Measurements from ENCODE around the gene DRD2.

The DRD2 gene

GRCh38 chr11:113481672-113482071 is 6.5 kb upstream of the DRD2 start:
- no peak overlapping the region for H3K27ac ChIP-seq (ENCODE audit: low read depth, low read length)
- no peaks in the 10 kb centered on the region for H3K36me3 ChIP-seq (ENCODE audit: insufficient read depth, low read length)
- 95% methylated on average over 3 of the region's 3 CpGs for WGBS
- H3K4me3 ChIP-seq (ENCODE audit: low read length): no peak overlapping the region
- peaks cover 12% of the 10 kb centered on the region for H3K27me3 ChIP-seq (ENCODE audit: insufficient read depth, low read length)
- no peaks in the 10 kb centered on the region for H3K4me1 ChIP-seq (ENCODE audit: insufficient read depth, low read length)
- no peaks in the 10 kb centered on the region for H3K9me3 ChIP-seq (ENCODE audit: insufficient read depth, low read depth, low read length)
- H3K9ac ChIP-seq (ENCODE audit: low read depth, low read length): no peak overlapping the region

- Histone ChIP-seq H3K4me3 (ENCODE audit: low read length) (no peak overlapping the region), H3K4me1 (ENCODE audit: insufficient read depth, low read length) (no peaks in the 10 kb centered on the region), H3K36me3 (ENCODE audit: insufficient read depth, low read length) (no peaks in the 10 kb centered on the region), H3K27me3 (ENCODE audit: insufficient read depth, low read length) (peaks cover 16% of the 10 kb centered on the region), H3K9me3 (ENCODE audit: insufficient read depth, low read depth, low read length) (no peaks in the 10 kb centered on the region), H3K9ac (ENCODE audit: low read depth, low read length) (no peak overlapping the region), H3K27ac (ENCODE audit: low read depth, low read length) (no peak overlapping the region)
These were observed 6.0 kb upstream of the DRD2 start for GRCh38 chr11:113481226-113481625.

GRCh38 chr11:113477321-113477720 is 2.1 kb upstream of the DRD2 start:
- Histone ChIP-seq H3K27me3 (ENCODE audit: insufficient read depth, low read length) (peaks cover 52% of the 10 kb centered on the region), H3K4me1 (ENCODE audit: insufficient read depth, low read length) (no peaks in the 10 kb centered on the region; the same call in 1 of the 2 replicates), H3K36me3 (ENCODE audit: insufficient read depth, low read length) (no peaks in the 10 kb centered on the region), H3K9ac (ENCODE audit: low read depth, low read length) (no peak overlapping the region), H3K4me3 (ENCODE audit: low read length) (no peak overlapping the region), H3K9me3 (ENCODE audit: insufficient read depth, low read depth, low read length) (no peaks in the 10 kb centered on the region), H3K27ac (ENCODE audit: low read depth, low read length) (no peak overlapping the region)
- 43% methylated on average over 8 of the region's 8 CpGs for WGBS

- no peaks in the 10 kb centered on the region for H3K9me3 ChIP-seq (ENCODE audit: insufficient read depth, low read depth, low read length)
- H3K27ac ChIP-seq (ENCODE audit: low read depth, low read length): no peak overlapping the region
- H3K4me1 ChIP-seq (ENCODE audit: insufficient read depth, low read length): no peaks in the 10 kb centered on the region; the same call in 1 of the 2 replicates
- H3K4me3 ChIP-seq (ENCODE audit: low read length): no peak overlapping the region
- no peak overlapping the region for H3K9ac ChIP-seq (ENCODE audit: low read depth, low read length)
- no peaks in the 10 kb centered on the region for H3K36me3 ChIP-seq (ENCODE audit: insufficient read depth, low read length)
- 89% methylated on average over 3 of the region's 3 CpGs for WGBS
- peaks cover 52% of the 10 kb centered on the region for H3K27me3 ChIP-seq (ENCODE audit: insufficient read depth, low read length)
These were observed 1.4 kb upstream of the DRD2 start for GRCh38 chr11:113476553-113476952.

GRCh38 chr11:113474362-113475159 is 637 bp downstream of the DRD2 start:
- Histone ChIP-seq H3K27me3 (ENCODE audit: insufficient read depth, low read length) (peaks cover 52% of the 10 kb centered on the region), H3K4me1 (ENCODE audit: insufficient read depth, low read length) (no peaks in the 10 kb centered on the region; the same call in 1 of the 2 replicates), H3K27ac (ENCODE audit: low read depth, low read length) (no peak overlapping the region), H3K36me3 (ENCODE audit: insufficient read depth, low read length) (no peaks in the 10 kb centered on the region), H3K4me3 (ENCODE audit: low read length) (peak overlapping the region; percentile 49), H3K9ac (ENCODE audit: low read depth, low read length) (no peak overlapping the region), H3K9me3 (ENCODE audit: insufficient read depth, low read depth, low read length) (no peaks in the 10 kb centered on the region)
- WGBS: under 1% methylated on average over 70 of the region's 70 CpGs

- Histone ChIP-seq H3K4me1 (ENCODE audit: insufficient read depth, low read length) (no peaks in the 10 kb centered on the region; the same call in 1 of the 2 replicates), H3K27ac (ENCODE audit: low read depth, low read length) (no peak overlapping the region), H3K4me3 (ENCODE audit: low read length) (peak overlapping the region; percentile 49), H3K27me3 (ENCODE audit: insufficient read depth, low read length) (peaks cover 52% of the 10 kb centered on the region), H3K9ac (ENCODE audit: low read depth, low read length) (no peak overlapping the region), H3K9me3 (ENCODE audit: insufficient read depth, low read depth, low read length) (no peaks in the 10 kb centered on the region), H3K36me3 (ENCODE audit: insufficient read depth, low read length) (no peaks in the 10 kb centered on the region)
- 34% methylated on average over 9 of the region's 9 CpGs for WGBS
These were observed 1.2 kb downstream of the DRD2 start for GRCh38 chr11:113473983-113474361.

GRCh38 chr11:113472471-113472870 is 2.7 kb downstream of the DRD2 start:
- Histone ChIP-seq H3K9me3 (ENCODE audit: insufficient read depth, low read depth, low read length) (no peaks in the 10 kb centered on the region), H3K27ac (ENCODE audit: low read depth, low read length) (no peak overlapping the region), H3K4me1 (ENCODE audit: insufficient read depth, low read length) (no peaks in the 10 kb centered on the region; the same call in 1 of the 2 replicates), H3K4me3 (ENCODE audit: low read length) (no peak overlapping the region), H3K27me3 (ENCODE audit: insufficient read depth, low read length) (peaks cover 49% of the 10 kb centered on the region), H3K9ac (ENCODE audit: low read depth, low read length) (no peak overlapping the region), H3K36me3 (ENCODE audit: insufficient read depth, low read length) (no peaks in the 10 kb centered on the region)
- 32% methylated on average over 1 of the region's 1 CpG for WGBS

- Histone ChIP-seq H3K4me1 (ENCODE audit: insufficient read depth, low read length) (no peaks in the 10 kb centered on the region; the same call in 1 of the 2 replicates), H3K9me3 (ENCODE audit: insufficient read depth, low read depth, low read length) (no peaks in the 10 kb centered on the region), H3K4me3 (ENCODE audit: low read length) (no peak overlapping the region), H3K36me3 (ENCODE audit: insufficient read depth, low read length) (no peaks in the 10 kb centered on the region), H3K27me3 (ENCODE audit: insufficient read depth, low read length) (peaks cover 27% of the 10 kb centered on the region), H3K9ac (ENCODE audit: low read depth, low read length) (no peak overlapping the region), H3K27ac (ENCODE audit: low read depth, low read length) (no peak overlapping the region)
- WGBS: 74% methylated on average over 5 of the region's 5 CpGs
These were observed 5.0 kb downstream of the DRD2 start for GRCh38 chr11:113470233-113470632.

GRCh38 chr11:113468726-113469345 is 6.4 kb downstream of the DRD2 start:
- no peaks in the 10 kb centered on the region for H3K36me3 ChIP-seq (ENCODE audit: insufficient read depth, low read length)

GRCh38 chr11:113467545-113467944 is 7.7 kb downstream of the DRD2 start:
- H3K36me3 ChIP-seq (ENCODE audit: insufficient read depth, low read length): no peaks in the 10 kb centered on the region
- no peak overlapping the region for H3K27ac ChIP-seq (ENCODE audit: low read depth, low read length)
- whole genome bisulfite sequencing: 93% methylated on average over 2 of the region's 2 CpGs
- peaks cover 3% of the 10 kb centered on the region; the same call in 1 of the 2 replicates for H3K27me3 ChIP-seq (ENCODE audit: insufficient read depth, low read length)
- H3K9ac ChIP-seq (ENCODE audit: low read depth, low read length): no peak overlapping the region
- no peaks in the 10 kb centered on the region for H3K9me3 ChIP-seq (ENCODE audit: insufficient read depth, low read depth, low read length)
- H3K4me1 ChIP-seq (ENCODE audit: insufficient read depth, low read length): no peaks in the 10 kb centered on the region
- no peak overlapping the region for H3K4me3 ChIP-seq (ENCODE audit: low read length)

More at GRCh38 chr11:113468726-113469345, 6.4 kb downstream of the DRD2 start:
- no peaks in the 10 kb centered on the region for H3K9me3 ChIP-seq (ENCODE audit: insufficient read depth, low read depth, low read length)
- H3K4me3 ChIP-seq (ENCODE audit: low read length): no peak overlapping the region
- no peak overlapping the region for H3K9ac ChIP-seq (ENCODE audit: low read depth, low read length)
- WGBS: 77% methylated on average over 8 of the region's 8 CpGs
- H3K27me3 ChIP-seq (ENCODE audit: insufficient read depth, low read length): peaks cover 15% of the 10 kb centered on the region
- H3K27ac ChIP-seq (ENCODE audit: low read depth, low read length): no peak overlapping the region
- H3K4me1 ChIP-seq (ENCODE audit: insufficient read depth, low read length): no peaks in the 10 kb centered on the region; the same call in 1 of the 2 replicates

- H3K9ac ChIP-seq (ENCODE audit: low read depth, low read length): no peak overlapping the region
- H3K4me3 ChIP-seq (ENCODE audit: low read length): no peak overlapping the region
- no peak overlapping the region for H3K27ac ChIP-seq (ENCODE audit: low read depth, low read length)
- H3K9me3 ChIP-seq (ENCODE audit: insufficient read depth, low read depth, low read length): no peaks in the 10 kb centered on the region
- H3K36me3 ChIP-seq (ENCODE audit: insufficient read depth, low read length): no peaks in the 10 kb centered on the region
- no peaks in the 10 kb centered on the region for H3K27me3 ChIP-seq (ENCODE audit: insufficient read depth, low read length)
- H3K4me1 ChIP-seq (ENCODE audit: insufficient read depth, low read length): no peaks in the 10 kb centered on the region
- over 99% methylated on average over 3 of the region's 3 CpGs for WGBS
These were observed 9.4 kb downstream of the DRD2 start for GRCh38 chr11:113465786-113466185.

All from HUES64 (cell line).